Uterus (tissue), 4 donors: ENCODE data around the gene MMP27. TPM values are rescaled to one million over a fixed set of nuclear protein-coding genes. Genes with fewer than 3 reads are reported as not detected.

Experiments
- DNase-seq, 2 donors: peaks; one replicate each; pipeline ENCODE4 v3.0.0-alpha.2; 2019 to 2020
- H3K27ac ChIP-seq, 2 donors: fragments of 200-600 bp; sonication (generic); 1 replicate in 1 of 2; 2 replicates in 1 of 2; pipeline ENCODE4 v1.5.1; 2016 to 2018
- H3K27me3 ChIP-seq, 2 donors: fragments of 200-600 bp; sonication (generic); one replicate each; pipeline ENCODE4 v1.5.1; 2018 to 2019; ENCODE audit warnings: control low read depth in 1 of 2
- H3K36me3 ChIP-seq, 2 donors: fragments of 200-600 bp; sonication (generic); one replicate each; pipeline ENCODE4 v1.5.1; 2019; ENCODE audit warnings: control low read depth in 1 of 2
- H3K4me1 ChIP-seq, 2 donors: fragments of 200-600 bp; sonication (generic); one replicate each; pipeline ENCODE4 v1.5.1; 2018 to 2019; ENCODE audit warnings: control low read depth in 1 of 2
- H3K4me3 ChIP-seq, 2 donors: fragments of 200-600 bp; sonication (generic); 1 replicate in 1 of 2; 2 replicates in 1 of 2; pipeline ENCODE4 v1.5.1; 2018 to 2019; ENCODE audit warnings: mild to moderate bottlenecking in 1 of 2
- H3K9me3 ChIP-seq, 2 donors: fragments of 200-600 bp; sonication (generic); one replicate each; pipeline ENCODE4 v1.5.1; 2019; ENCODE audit warnings: control low read depth in 1 of 2
- CTCF ChIP-seq, 4 experiments: fragments of 200-600 bp in 2 of 4; fragments of 450-650 bp in 2 of 4; sonication (generic) in 2 of 4; IDR thresholded peaks; one replicate each; pipeline ENCODE4 v1.5.1; 2016 to 2019; ENCODE audit warnings: antibody characterized with exemption in 4 of 4, mild to moderate bottlenecking in 2 of 4, moderate library complexity in 1 of 4
- POLR2A ChIP-seq, 2 donors: fragments of 450-650 bp; IDR thresholded peaks; one replicate each; pipeline ENCODE4 v1.6.1; 2016; ENCODE audit warnings: antibody characterized with exemption in 2 of 2, mild to moderate bottlenecking in 1 of 2, moderate library complexity in 1 of 2
- intact Hi-C: fragments of 100-400 bp; cut with DNase I; formaldehyde crosslinking; loops from one replicate; pipeline ENCODE4 v1.15.1; 2023; ENCODE audit warnings: low total_unique reads
- total RNA-seq, 4 donors: library from RNA; depleted of rRNA in 3 of 4; stranded (reverse); fragments of >200 nt in 3 of 4; gene quantifications; one replicate each; pipeline versions ENCODE4 v1.1.0 to v1.2.4, GENCODE V29; 2014 to 2023
- donor health status: DM: yes; HTN: yes; CAD: no.

MMP27 gene
- total RNA-seq, 4 donors from 2014 or later: not detected

DNA sequence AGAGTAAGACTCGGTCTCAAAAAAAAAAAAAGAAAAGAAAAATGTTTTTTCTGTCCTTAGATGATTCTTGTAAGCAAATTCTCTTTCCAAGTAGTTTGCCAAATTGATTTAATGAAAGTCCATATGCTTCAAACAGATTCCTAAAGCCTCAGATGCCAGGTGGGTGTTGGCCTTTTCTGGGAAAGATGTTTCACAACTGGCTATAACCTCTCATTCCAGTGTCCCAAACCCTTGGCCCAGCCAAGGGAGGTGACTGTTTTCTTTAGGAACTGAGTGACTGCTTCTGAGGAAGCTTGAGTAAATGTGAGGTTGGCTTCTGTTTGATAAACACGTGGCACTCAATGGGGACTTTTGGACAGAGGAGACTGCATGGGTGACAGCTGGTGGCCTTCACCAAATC lies 27.5 kb downstream of the MMP27 start:
- TF ChIP-seq CTCF (IDR thresholded peaks at IDR 0.05) (no peak), POLR2A (IDR thresholded peaks at IDR 0.05) (no peak)
- intact Hi-C loops: no loop called here
- Histone ChIP-seq H3K4me1 (no peaks in the 10 kb centered on the region), H3K4me3 (no peak overlapping the region), H3K27ac (peak overlapping the region; percentile 53 to 61), H3K27me3 (no peaks in the 10 kb centered on the region), H3K9me3 (no peaks in the 10 kb centered on the region), H3K36me3 (no peaks in the 10 kb centered on the region)
- no peak for DNase-seq

GRCh38 chr11:102676084-102676483 lies 29.5 kb downstream of the MMP27 start:
- no peak overlapping the region for H3K4me3 ChIP-seq
- no peaks in the 10 kb centered on the region for H3K36me3 ChIP-seq
- no peaks in the 10 kb centered on the region for H3K4me1 ChIP-seq
- no peaks in the 10 kb centered on the region for H3K9me3 ChIP-seq
- intact Hi-C loops: no loop called here
- H3K27ac ChIP-seq: peak overlapping the region in 1 of 2 donors; percentile 1
- no peaks in the 10 kb centered on the region for H3K27me3 ChIP-seq
- TF ChIP-seq CTCF (IDR thresholded peaks at IDR 0.05): no peak
- no peak for TF ChIP-seq POLR2A (IDR thresholded peaks at IDR 0.05)
- no peak for DNase-seq

- Histone ChIP-seq H3K27ac (no peak overlapping the region), H3K27me3 (no peaks in the 10 kb centered on the region), H3K36me3 (no peaks in the 10 kb centered on the region), H3K9me3 (no peaks in the 10 kb centered on the region), H3K4me1 (no peaks in the 10 kb centered on the region), H3K4me3 (no peak overlapping the region)
- DNase-seq: no peak
- intact Hi-C loops: no loop called here
- TF ChIP-seq POLR2A (IDR thresholded peaks at IDR 0.05) (no peak), CTCF (IDR thresholded peaks at IDR 0.05) (no peak)
These were observed 35.9 kb downstream of the MMP27 start for GRCh38 chr11:102669664-102670063.

- intact Hi-C loops: no loop called here
- TF ChIP-seq POLR2A (IDR thresholded peaks at IDR 0.05) (no peak), CTCF (IDR thresholded peaks at IDR 0.05) (peak; percentile 67 to 70 (median 68))
- H3K4me1 ChIP-seq: no peaks in the 10 kb centered on the region
- H3K27ac ChIP-seq: no peak overlapping the region
- no peaks in the 10 kb centered on the region for H3K27me3 ChIP-seq
- H3K4me3 ChIP-seq: no peak overlapping the region
- no peak for DNase-seq
- H3K36me3 ChIP-seq: no peaks in the 10 kb centered on the region
- no peaks in the 10 kb centered on the region for H3K9me3 ChIP-seq
These were observed 39.1 kb downstream of the MMP27 start for GRCh38 chr11:102666331-102666957.

DNA sequence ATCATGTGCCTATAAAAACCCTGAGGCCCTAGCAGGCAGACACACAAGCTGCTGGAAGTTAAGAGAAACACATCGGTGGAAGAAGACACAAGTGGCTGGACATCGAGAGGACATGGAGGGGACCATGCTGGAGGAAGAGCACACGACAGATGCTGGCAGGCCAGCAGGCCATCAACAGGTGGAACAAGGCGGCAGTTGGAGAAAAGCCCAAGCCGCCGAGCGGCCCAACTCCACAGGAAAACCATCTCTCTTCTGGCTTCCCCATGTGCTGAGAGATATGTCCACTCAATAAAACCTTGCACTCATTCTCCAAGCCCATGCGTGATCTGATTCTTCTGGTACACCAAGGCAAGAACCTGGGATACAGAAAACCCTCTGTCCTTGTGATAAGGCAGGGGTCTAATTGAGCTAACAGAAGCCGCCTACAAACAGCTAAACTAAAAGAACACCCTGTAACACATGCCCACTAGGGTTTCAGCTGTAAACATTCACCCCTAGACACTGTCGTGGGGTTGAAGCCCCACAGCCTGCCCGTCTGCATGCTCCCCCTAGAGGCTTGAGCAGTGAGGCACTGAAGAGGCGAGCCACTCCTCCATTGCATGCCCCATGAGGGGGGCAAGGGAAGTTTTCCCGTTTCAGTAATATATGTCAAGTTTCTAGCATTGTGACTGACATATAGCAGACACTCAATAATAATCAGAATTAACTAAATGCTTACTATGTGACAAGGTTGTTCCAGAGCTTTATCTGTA lies 41.4 kb downstream of the MMP27 start:
- H3K9me3 ChIP-seq: no peaks in the 10 kb centered on the region
- intact Hi-C loops: no loop called here
- no peak overlapping the region for H3K27ac ChIP-seq
- no peak for DNase-seq
- H3K4me1 ChIP-seq: no peaks in the 10 kb centered on the region
- no peaks in the 10 kb centered on the region for H3K27me3 ChIP-seq
- H3K4me3 ChIP-seq: no peak overlapping the region
- TF ChIP-seq POLR2A (IDR thresholded peaks at IDR 0.05): no peak
- no peak for TF ChIP-seq CTCF (IDR thresholded peaks at IDR 0.05)
- H3K36me3 ChIP-seq: no peaks in the 10 kb centered on the region
